ENCODE measurements around the gene CRIP3. TPM values are rescaled to one million over a fixed set of nuclear protein-coding genes. Genes with fewer than 3 reads are reported as not detected.
A peak's percentile ranks its signal among the peaks of the same experiment; 100 is the strongest.

The CRIP3 gene
- total RNA-seq, 4 donors from 2014 or later = 0.38 to 0.72 (median 0.41) TPM; not detected in 1

- intact Hi-C loops (cut with DNase I) = no loop called here
Observed at GRCh38 chr6:43280234-43280633, 28.4 kb downstream of the CRIP3 start.

GRCh38 chr6:43278524-43279078, 30.0 kb downstream of the CRIP3 start:
- Histone ChIP-seq H3K4me1 (peaks cover 6 to 33% (median 13%) of the 10 kb centered on the region in 3 donors), H3K36me3 (no peaks in the 10 kb centered on the region), H3K27ac (peak overlapping the region in 3 of 4 donors; percentile 16 to 55 (median 40)), H3K9me3 (no peaks in the 10 kb centered on the region), H3K4me3 (no peak overlapping the region), H3K27me3 (peaks cover 0 to 72% (median 4%) of the 10 kb centered on the region in 4 donors)
- no peak for DNase-seq
- no peak for TF ChIP-seq CTCF (IDR thresholded peaks at IDR 0.05)
- no peak for TF ChIP-seq POLR2A (IDR thresholded peaks at IDR 0.05)
- intact Hi-C loops (cut with DNase I) = no loop called here
- WGBS, 2 donors = 64 to 65% methylated on average over 3 to 4 of the region's 4 CpGs

More at GRCh38 chr6:43280234-43280633, 28.4 kb downstream of the CRIP3 start:
- H3K36me3 ChIP-seq = no peaks in the 10 kb centered on the region
- H3K27me3 ChIP-seq = peaks cover 0 to 72% (median 4%) of the 10 kb centered on the region in 4 donors
- TF ChIP-seq CTCF (IDR thresholded peaks at IDR 0.05) = no peak
- no peak overlapping the region for H3K27ac ChIP-seq
- DNase-seq = no peak
- no peak overlapping the region for H3K4me3 ChIP-seq
- no peaks in the 10 kb centered on the region for H3K9me3 ChIP-seq
- 75% methylated on average over 2 of the region's 2 CpGs; no CpG with 5 or more reads in 1 of the 2 donors for WGBS, 2 donors
- H3K4me1 ChIP-seq = peaks cover 11 to 41% (median 20%) of the 10 kb centered on the region in 3 donors

GRCh38 chr6:43277643-43278523, 30.7 kb downstream of the CRIP3 start:
- peaks cover 0 to 72% (median 4%) of the 10 kb centered on the region in 4 donors for H3K27me3 ChIP-seq
- WGBS, 2 donors = 67 to 70% methylated on average over 5 to 8 of the region's 13 CpGs
- no peaks in the 10 kb centered on the region for H3K9me3 ChIP-seq
- DNase-seq = no peak
- H3K36me3 ChIP-seq = no peaks in the 10 kb centered on the region
- no peak for TF ChIP-seq CTCF (IDR thresholded peaks at IDR 0.05)
- no peak for TF ChIP-seq POLR2A (IDR thresholded peaks at IDR 0.05)
- peak overlapping the region in 3 of 4 donors; percentile 16 to 55 (median 40) for H3K27ac ChIP-seq
- peaks cover 6 to 31% (median 13%) of the 10 kb centered on the region in 3 donors for H3K4me1 ChIP-seq
- H3K4me3 ChIP-seq = no peak overlapping the region
- intact Hi-C loops (cut with DNase I) = no loop called here

- Histone ChIP-seq H3K27me3 (peaks cover 0 to 69% (median 4%) of the 10 kb centered on the region in 4 donors), H3K9me3 (no peaks in the 10 kb centered on the region), H3K4me1 (peaks cover 6 to 31% (median 13%) of the 10 kb centered on the region in 3 donors), H3K27ac (peak overlapping the region in 2 of 4 donors; percentile 9 to 55), H3K36me3 (no peaks in the 10 kb centered on the region), H3K4me3 (no peak overlapping the region)
- intact Hi-C loops (cut with DNase I) = no loop called here
- no peak for DNase-seq
- WGBS, 2 donors = 82% methylated on average over 4 to 6 of the region's 6 CpGs
- no peak for TF ChIP-seq CTCF (IDR thresholded peaks at IDR 0.05)
- no peak for TF ChIP-seq POLR2A (IDR thresholded peaks at IDR 0.05)
Observed at GRCh38 chr6:43277306-43277642, 31.4 kb downstream of the CRIP3 start.

Measured in esophagus squamous epithelium (tissue), 5 donors.